NOMO-1 (cell line): ENCODE measurements around the gene CC2D2A.
"Not testable (repeated sequence)": the region's sequence is repeated elsewhere in the genome, so short reads cannot be mapped to it uniquely, and the experiment has no call there.

ENCODE experiments used
- DNase-seq, 2 experiments: peaks; one replicate each; lab custom pipeline; 2025; ENCODE audit not compliant: unreplicated experiment in 2 of 2; lab: John Stamatoyannopoulos, UW

CC2D2A gene

GRCh38 chr4:15614891-15615290, 145.2 kb downstream of the CC2D2A start:
- not testable (repeated sequence) for DNase-seq

GRCh38 chr4:15617407-15617806, 147.7 kb downstream of the CC2D2A start:
- not testable (repeated sequence) for DNase-seq

GRCh38 chr4:15636818-15637217, 167.1 kb downstream of the CC2D2A start:
- no peak for DNase-seq

- DNase-seq = no peak
Observed at GRCh38 chr4:15638418-15638817, 168.7 kb downstream of the CC2D2A start.

GRCh38 chr4:15648600-15648999, 178.9 kb downstream of the CC2D2A start:
- no peak for DNase-seq

- peak; percentile 83 to 85 for DNase-seq
Observed at GRCh38 chr4:15649914-15650545, 180.3 kb downstream of the CC2D2A start.
